ENCODE results near the gene GFPT1.
"Not testable (repeated sequence)": the region's sequence is repeated elsewhere in the genome, so short reads cannot be mapped to it uniquely, and the experiment has no call there.

GFPT1 gene

DNA sequence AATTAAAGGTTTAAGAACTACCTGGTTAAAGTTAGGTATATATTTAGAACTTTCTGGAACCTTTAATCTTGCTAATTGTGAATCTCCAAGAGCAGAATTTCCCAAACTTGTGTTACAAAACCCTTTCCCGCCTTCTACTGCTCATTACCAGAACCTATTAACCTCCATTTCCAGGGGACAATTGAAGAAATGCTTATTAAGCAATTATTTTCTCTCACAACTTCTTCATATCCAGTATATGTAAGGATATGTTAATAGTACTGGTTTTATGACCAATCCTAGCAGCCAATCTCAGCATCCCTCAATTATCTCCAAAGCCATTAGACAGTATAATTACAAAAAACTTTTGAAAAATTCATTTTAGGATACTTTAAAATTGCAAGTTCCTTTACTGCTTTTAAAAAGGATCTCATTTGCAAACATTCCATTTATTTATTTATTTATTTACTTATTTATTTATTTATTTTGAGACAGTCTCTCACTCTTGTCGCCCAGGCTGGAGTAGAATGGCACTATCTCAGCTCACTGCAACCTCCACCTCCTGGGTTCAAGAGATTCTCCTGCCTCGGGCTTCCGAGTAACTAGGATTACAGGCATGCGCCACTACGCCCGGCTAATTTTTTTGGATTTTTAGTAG is 3.7 kb downstream of the GFPT1 start:
- DNase-seq: no peak

DNA sequence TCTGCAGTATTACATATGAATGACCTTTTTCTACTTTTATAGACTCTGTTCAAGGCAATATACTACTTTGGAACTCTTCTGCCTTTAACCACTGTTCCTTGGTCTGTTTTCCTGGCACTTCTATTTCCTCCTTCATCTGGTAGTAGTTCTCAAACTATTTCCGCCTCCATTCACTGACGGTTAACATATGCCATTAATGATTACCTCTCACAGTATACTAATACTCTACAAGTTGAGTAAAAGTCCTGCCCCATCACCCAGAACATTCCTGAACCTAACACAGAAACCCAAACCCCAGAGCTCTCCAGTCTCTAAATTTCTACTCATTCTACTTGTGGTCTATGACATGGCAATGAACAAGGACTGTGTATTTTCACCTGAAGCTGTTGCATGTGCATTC is 4.5 kb downstream of the GFPT1 start:
- DNase-seq: no peak

DNA sequence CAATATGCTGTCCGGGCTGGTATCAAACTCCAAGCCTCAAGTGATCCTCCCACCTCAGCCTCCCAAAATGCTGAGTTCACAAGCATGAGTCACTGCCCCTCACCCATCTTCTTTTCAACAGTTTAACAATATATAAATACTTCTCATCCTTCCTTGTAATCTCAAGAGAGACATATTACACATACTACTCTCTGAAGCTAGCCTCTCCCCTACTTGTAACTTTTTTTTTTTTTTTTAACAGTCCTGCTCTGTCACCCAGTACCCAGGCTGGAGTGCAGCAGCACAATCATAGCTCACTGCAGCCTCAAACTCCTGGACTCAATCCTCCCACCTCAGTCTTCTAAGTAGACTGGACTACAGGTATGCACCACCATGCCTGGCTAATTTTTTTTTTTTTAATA is 5.7 kb downstream of the GFPT1 start:
- peak; percentile 60 for DNase-seq

DNA sequence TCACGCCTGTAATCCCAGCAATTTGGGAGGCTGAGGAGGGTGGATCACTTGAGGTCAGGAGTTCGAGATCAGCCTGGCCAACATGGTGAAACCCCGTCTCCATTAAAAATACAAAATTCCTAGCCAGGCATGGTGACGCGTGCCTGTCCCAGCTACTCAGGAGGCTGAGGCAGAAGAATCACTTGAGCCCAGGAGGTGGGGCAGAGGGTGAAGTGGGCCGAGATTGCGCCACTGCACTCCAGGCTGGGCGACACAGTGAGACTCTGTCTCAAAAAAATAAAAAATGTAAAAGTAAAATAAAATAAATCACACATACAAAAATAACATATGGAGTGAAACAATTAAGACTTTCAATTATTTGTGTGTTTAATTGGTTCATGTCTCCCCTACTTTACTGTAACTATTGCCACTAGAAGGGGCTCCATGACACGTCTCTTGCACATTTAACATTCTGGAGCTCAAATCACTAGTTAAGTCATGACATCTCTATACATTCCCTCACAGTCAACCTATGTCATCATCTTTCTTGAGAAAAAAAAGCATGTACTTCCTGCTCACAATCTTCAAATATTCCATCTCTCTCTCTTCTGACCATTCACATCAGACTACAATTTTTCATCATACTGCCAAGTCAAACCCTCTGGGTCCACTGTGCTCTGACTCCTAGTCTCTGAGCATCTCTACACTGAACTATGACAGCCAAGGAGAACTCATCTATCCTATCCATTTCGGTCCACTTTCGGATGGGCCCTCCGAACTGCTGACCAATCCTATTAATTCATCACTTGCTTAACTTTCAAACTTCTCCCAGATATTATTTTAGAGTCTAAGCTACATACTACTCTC is 6.7 kb downstream of the GFPT1 start:
- no peak for DNase-seq

DNA sequence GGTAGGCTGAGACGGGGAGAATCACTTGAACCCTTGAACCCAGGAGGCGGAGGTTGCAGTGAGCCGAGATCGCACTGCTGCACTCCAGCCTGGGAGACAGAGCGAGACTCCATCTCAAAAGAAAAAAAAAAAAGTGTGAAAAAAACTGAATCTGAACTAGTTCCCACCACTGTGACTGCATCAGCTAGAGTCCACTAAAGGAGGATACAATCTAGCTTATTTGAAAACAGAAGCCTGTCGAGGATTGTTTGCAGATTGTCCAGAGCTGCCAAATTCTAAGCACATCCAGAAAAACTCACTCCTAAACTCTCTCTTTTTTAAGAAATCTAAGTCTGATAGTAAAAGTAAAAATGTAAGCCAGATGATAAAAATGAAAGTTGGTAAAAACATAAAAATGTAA is 10.6 kb downstream of the GFPT1 start:
- no peak for DNase-seq

DNA sequence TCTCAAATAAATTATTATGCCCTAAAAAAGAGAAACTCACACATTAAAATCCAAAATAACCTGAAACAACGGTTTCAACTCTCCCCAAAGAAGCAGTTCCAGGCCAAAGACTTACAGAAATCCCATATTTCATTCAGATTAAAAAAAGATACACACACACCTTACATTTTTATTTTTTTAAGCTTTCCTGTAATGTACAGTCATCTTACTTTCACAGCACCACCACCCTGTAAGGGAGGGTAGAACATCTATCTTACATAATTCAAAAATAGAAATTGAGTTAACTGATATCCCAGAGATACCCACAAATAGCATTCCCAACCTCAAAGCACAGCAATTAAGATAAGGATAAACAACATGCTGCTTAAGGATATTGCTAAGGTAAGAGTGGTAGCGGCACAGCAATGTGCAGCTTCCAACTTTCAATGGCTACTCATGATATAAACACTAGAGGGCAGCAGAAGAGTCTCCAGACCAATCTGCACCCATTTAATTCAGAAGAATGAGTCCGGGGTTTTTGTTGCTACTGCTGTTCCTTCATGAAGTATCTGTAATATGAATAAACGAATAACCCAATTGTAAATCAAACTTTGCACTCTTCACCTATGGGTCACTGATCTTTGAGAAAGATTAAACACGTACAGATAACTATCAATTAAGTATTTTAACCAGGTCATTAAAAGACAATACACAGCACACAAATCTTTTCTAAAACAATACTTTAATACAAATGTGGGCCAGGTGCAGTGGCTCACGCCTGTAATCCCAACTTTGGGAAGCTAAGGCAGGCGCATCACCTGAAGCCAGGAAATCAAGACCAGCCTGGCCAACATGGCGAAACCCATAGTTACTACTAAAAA is 11.3 kb downstream of the GFPT1 start:
- DNase-seq: peak; percentile 69

GRCh38 chr2:69372767-69373166 is 14.3 kb downstream of the GFPT1 start:
- no peak for DNase-seq

- no peak for DNase-seq
These were observed 17.2 kb downstream of the GFPT1 start for GRCh38 chr2:69369802-69370201.

DNA sequence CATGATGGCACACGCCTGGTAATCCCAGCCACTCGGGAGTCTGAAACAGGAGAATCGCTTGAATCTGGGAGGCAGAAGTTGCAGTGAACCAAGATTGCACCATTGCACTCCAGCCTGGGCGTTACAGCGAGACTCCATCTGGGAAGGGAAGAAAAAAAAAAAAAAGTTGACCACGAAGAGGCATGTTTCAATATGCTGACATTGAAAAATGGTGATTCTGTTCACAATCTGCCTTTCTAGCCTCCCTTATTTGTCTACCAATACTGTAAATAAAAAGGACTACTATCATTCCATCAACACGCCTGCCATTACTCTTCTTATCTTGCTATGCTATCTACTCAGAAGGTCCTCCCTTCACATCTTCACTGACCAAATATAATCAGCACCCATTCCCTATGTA is 18.4 kb downstream of the GFPT1 start:
- no peak for DNase-seq

DNA sequence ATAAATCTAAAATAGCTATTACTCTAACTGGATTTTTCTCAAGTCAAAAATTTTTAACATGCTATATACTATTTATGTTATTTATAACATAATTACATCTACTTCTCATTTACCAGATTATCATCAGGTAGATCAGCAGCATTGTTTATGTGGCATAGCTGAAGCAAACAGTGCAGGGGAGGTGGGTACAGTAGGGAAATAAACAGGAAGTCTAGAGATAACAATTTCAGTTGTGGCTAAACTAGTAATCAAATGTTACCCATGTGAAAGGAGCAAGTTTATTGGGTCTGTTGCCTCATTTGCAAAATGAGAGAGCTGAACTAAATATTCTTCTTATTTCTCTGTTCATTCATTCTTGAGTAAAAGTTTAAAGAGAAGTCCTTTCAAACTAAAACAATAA is 27.7 kb downstream of the GFPT1 start:
- no peak for DNase-seq

- DNase-seq: no peak
These were observed 28.1 kb downstream of the GFPT1 start for GRCh38 chr2:69358914-69359313.

DNA sequence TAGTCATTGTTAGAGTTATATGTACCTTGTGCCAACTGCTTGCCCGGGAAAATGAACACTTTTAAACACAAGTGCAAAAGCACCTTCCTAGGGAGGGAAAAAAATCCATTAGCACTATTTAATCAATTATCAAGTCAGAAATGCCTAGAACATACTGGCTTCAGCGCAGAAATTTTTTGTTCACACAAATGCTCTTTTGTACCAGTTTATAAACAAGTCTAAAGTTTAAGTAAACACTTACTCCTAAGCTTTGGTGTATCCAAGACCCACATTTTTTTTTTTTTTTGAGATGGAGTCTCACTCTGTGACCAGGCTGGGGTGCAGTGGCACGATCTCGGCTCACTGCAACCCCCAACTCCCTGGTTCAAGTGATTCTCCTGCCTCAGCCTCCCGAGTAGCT is 30.6 kb downstream of the GFPT1 start:
- no peak for DNase-seq

DNA sequence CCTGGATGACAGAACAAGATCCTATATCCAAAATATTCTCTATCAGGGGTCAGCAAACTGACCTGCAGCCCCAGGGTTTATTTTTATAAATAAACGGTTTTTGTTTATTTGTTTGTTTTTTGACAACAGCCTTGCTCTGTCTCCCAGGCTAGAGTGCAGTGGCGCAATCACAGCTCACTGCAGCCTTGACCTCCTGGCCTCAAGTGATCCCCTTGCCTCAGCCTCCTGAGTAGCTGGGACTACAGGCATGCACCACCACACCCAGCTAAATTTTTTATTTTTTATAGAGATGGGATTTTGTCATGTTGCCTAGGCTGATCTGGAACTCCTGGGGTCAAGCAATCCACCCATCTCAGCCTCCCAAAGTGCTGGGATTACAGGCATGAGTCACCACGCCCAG is 32.1 kb downstream of the GFPT1 start:
- DNase-seq: not testable (repeated sequence)

GRCh38 chr2:69353360-69353759 is 33.7 kb downstream of the GFPT1 start:
- DNase-seq: no peak

DNA sequence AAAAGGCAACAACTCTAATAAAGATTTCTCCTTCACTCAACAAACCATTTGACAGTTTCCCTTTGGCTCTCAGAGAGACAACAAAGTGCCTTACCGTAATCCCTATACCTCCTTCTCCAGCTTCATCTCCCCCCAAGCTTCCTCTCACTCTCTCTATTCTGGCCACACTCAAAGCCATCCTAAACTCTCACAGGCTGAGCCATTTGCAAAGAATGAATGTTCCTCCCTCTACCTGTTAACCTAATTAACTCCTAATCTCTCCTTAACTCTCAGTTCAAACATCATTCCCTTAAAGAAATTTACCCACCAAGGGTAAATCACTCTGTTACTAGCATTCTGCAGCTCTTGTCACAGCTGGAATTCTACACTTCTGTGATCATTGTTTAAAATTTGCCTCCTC is 38.2 kb downstream of the GFPT1 start:
- DNase-seq: no peak

- no peak for DNase-seq
These were observed 41.6 kb downstream of the GFPT1 start for GRCh38 chr2:69345434-69345833.

DNA sequence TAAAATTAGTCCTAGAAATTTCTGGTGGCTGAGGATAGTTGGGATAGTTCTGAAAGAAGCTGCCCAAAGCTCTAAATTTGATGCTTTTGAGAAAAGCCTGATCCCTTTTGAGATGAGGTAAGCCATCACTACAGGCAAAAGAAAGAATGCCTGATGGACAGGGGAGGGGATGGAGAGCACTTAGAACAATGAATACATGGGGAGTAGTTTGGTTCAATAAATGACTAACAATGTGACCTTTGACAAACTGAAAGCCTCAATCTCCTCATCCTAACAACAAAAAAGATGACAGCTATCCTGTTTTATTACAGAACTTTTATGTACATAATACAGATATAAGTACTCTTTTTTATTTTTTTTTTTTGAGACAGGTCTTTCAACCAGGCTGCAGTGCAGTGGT is 42.7 kb downstream of the GFPT1 start:
- no peak for DNase-seq

GRCh38 chr2:69340101-69340775 is 46.8 kb downstream of the GFPT1 start:
- DNase-seq: no peak

DNA sequence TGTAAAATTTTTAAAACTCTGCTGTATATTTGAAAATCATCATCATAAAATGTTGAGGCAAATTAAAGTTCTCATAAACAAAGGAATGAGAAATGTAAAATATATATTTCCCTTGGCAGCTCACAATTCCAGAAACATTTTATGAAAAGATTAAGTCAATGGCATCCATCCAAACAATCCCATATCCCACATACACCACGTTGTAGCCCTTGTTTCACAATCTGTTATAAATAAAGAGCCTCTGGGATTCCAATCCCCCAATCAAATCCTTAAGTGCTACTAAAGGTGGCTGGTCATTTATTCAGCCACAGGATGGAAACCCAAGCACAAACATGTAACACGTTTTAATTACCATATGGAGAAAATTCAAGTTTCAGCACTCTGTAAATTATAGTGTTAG is 51.7 kb downstream of the GFPT1 start:
- no peak for DNase-seq

- DNase-seq: no peak
These were observed 53.7 kb downstream of the GFPT1 start for GRCh38 chr2:69333352-69333751.

- no peak for DNase-seq
These were observed 56.2 kb downstream of the GFPT1 start for GRCh38 chr2:69330781-69331180.

DNA sequence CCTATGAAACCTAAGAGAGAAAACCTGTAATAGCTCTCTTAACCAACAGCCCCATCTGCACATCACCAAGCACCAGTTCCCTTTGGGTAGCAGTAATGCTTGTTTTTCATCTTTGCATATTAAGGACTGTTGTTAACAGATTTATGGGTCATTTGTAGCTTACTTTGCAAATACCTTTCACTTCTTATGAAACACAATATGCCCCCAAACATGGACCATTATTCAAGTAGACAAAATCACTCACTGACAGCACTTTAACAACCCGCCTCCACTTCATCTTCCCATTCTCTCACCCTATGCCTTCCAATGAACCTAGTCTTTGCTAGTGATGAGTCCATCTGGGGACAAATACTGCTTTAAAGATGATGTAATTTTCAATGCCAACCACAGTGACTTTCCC is 64.4 kb downstream of the GFPT1 start:
- no peak for DNase-seq

DNA sequence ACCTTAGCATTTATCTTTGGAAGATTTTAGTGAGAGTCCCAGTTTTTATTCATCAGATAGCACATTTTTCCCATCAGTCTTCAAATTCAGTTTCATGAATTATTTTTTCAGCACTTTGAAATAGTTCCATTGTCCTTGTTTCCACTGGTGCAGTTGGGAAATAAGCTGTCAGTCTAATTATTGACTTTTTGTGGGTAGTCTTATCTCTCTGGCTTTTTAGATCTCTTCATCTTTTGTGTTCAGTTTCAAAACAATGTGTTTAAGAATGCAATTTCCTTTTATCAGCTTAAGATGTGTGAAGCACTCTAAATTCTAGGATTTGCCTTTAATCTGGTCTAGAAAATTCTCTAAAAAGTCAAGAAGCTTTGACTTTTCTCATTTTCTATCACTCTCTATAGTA is 70.5 kb downstream of the GFPT1 start:
- no peak for DNase-seq

Measured in hematopoietic multipotent progenitor cell treated with erythropoietin and hydrocortisone succinate and interleukin-3 and kit ligand, for 8 days (in vitro differentiated cells).